ENCODE measurements around the gene NMS. TPM values are rescaled to one million over a fixed set of nuclear protein-coding genes. Genes with fewer than 3 reads are reported as not detected.
A peak's percentile ranks its signal among the peaks of the same experiment; 100 is the strongest.

NMS gene
- total and polyA plus RNA-seq, 8 donors: not detected

GRCh38 chr2:100482741-100483140 lies 12.5 kb downstream of the NMS start:
- no peaks in the 10 kb centered on the region for H3K27me3 ChIP-seq
- no peaks in the 10 kb centered on the region for H3K4me1 ChIP-seq
- ATAC-seq (no peak), DNase-seq (no peak)
- H3K27ac ChIP-seq: no peak overlapping the region
- no peaks in the 10 kb centered on the region for H3K9me3 ChIP-seq
- H3K4me3 ChIP-seq: no peak overlapping the region
- TF ChIP-seq CTCF (IDR thresholded peaks at IDR 0.05): no peak
- H3K36me3 ChIP-seq: no peaks in the 10 kb centered on the region
- intact Hi-C loops (cut with DNase I): no loop called here

GRCh38 chr2:100483895-100484294 lies 13.6 kb downstream of the NMS start:
- Histone ChIP-seq H3K4me3 (no peak overlapping the region), H3K4me1 (no peaks in the 10 kb centered on the region), H3K27ac (no peak overlapping the region), H3K36me3 (no peaks in the 10 kb centered on the region), H3K9me3 (no peaks in the 10 kb centered on the region), H3K27me3 (no peaks in the 10 kb centered on the region)
- TF ChIP-seq CTCF (IDR thresholded peaks at IDR 0.05): no peak
- intact Hi-C loops (cut with DNase I): no loop called here
- ATAC-seq (peak; percentile 85), DNase-seq (peak in 1 of 4 donors; percentile 30)

GRCh38 chr2:100484390-100484789 lies 14.1 kb downstream of the NMS start:
- H3K4me3 ChIP-seq: no peak overlapping the region
- H3K9me3 ChIP-seq: no peaks in the 10 kb centered on the region
- DNase-seq: no peak
- H3K27me3 ChIP-seq: no peaks in the 10 kb centered on the region
- no peak for TF ChIP-seq CTCF (IDR thresholded peaks at IDR 0.05)
- intact Hi-C loops (cut with DNase I): no loop called here
- ATAC-seq: no peak
- H3K27ac ChIP-seq: no peak overlapping the region
- no peaks in the 10 kb centered on the region for H3K4me1 ChIP-seq
- no peaks in the 10 kb centered on the region for H3K36me3 ChIP-seq

GRCh38 chr2:100485396-100485795 lies 15.1 kb downstream of the NMS start:
- Histone ChIP-seq H3K36me3 (no peaks in the 10 kb centered on the region), H3K9me3 (no peaks in the 10 kb centered on the region), H3K4me1 (no peaks in the 10 kb centered on the region), H3K27ac (no peak overlapping the region), H3K4me3 (no peak overlapping the region), H3K27me3 (no peaks in the 10 kb centered on the region)
- no peak for ATAC-seq
- intact Hi-C loops (cut with DNase I): no loop called here
- TF ChIP-seq CTCF (IDR thresholded peaks at IDR 0.05): no peak
- DNase-seq: no peak

GRCh38 chr2:100494712-100495111 lies 24.4 kb downstream of the NMS start:
- H3K36me3 ChIP-seq: no peaks in the 10 kb centered on the region
- H3K9me3 ChIP-seq: no peaks in the 10 kb centered on the region
- no peak for TF ChIP-seq CTCF (IDR thresholded peaks at IDR 0.05)
- H3K4me1 ChIP-seq: no peaks in the 10 kb centered on the region
- no peak overlapping the region for H3K27ac ChIP-seq
- DNase-seq (peak in 1 of 4 donors; percentile 21), ATAC-seq (peak; percentile 79)
- no peaks in the 10 kb centered on the region for H3K27me3 ChIP-seq
- intact Hi-C loops (cut with DNase I): no loop called here
- H3K4me3 ChIP-seq: no peak overlapping the region

Data from left lung (tissue), 10 donors.